ENCODE measurements around the gene HSF2BP.

DNA sequence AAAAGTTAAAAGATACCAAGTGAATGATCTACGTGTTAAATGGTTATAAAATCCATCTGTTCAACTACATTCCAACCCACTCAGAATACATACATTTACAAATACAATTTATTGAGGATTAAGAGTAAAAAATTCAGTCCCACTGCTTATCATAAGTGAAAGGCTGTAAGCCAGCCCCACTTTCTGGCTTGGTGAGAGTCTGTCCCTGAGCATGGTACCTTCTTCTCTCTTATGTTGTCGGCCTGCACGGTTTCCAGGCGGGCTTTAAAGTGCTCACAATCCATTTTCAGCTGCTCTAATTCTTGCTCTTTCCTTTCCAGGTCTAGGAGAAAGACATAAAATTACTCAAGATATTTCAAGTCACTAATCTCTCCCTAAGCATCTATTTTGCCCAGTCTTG lies 15.2 kb downstream of the HSF2BP start:
- TF ChIP-seq POLR2AphosphoS5 (IDR thresholded peaks at IDR 0.05) (no peak), POLR2A (IDR thresholded peaks at IDR 0.05) (no peak)

Measured in suprapubic skin (tissue), 4 donors.